ENCODE results near the gene DUSP8.

DUSP8 gene

DNA sequence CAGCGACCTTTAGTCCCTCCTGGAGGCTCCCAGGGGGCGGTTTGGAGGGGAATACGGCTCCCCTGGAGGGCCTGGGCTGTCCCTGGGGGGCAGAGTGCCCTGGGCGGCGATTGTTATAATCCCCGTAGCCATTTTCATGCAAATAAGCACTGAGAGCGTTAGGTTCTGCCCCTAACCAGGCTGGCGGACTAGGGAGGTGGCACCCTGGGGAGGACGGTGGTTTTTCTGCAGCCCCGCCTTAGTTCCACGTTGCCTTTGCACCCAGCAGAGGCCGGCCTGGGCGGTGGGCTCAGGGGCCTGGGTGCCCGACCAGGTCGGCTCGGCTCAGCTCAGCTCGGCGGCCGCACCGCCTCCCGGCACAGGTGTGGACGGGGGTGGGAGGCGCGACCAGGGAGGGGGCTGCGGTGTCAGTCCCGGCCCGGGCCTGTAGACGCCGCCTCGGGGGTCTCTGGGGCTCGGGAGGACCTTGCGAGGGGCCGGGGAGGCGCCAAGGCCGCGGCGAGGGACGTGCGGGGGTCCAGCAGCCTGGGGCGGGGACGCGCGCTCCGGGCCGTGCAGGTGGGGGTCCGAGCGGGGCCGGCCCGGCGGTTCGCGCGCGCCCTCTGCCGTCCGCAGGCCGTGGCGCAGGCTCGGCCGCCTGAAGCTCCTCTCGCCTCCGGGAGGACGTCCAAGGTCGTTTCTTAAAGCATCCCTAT lies 2.3 kb upstream of the DUSP8 start:
- Mint-ChIP-seq H3K4me1 (no peaks in the 10 kb centered on the region), H3K9me3 (peaks cover 15% of the 10 kb centered on the region), H3K36me3 (ENCODE audit: low read depth) (no peaks in the 10 kb centered on the region), H3K27me3 (ENCODE audit: low read depth, poor library complexity) (peaks cover 80% of the 10 kb centered on the region), H3K27ac (no peak overlapping the region), H3K4me3 (no peak overlapping the region)
- DNase-seq, result peak; percentile 80
- TF ChIP-seq, protein P1, sequence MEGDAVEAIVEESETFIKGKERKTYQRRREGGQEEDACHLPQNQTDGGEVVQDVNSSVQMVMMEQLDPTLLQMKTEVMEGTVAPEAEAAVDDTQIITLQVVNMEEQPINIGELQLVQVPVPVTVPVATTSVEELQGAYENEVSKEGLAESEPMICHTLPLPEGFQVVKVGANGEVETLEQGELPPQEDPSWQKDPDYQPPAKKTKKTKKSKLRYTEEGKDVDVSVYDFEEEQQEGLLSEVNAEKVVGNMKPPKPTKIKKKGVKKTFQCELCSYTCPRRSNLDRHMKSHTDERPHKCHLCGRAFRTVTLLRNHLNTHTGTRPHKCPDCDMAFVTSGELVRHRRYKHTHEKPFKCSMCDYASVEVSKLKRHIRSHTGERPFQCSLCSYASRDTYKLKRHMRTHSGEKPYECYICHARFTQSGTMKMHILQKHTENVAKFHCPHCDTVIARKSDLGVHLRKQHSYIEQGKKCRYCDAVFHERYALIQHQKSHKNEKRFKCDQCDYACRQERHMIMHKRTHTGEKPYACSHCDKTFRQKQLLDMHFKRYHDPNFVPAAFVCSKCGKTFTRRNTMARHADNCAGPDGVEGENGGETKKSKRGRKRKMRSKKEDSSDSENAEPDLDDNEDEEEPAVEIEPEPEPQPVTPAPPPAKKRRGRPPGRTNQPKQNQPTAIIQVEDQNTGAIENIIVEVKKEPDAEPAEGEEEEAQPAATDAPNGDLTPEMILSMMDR (IDR thresholded peaks at IDR 0.05), result peak; percentile 56

DNA sequence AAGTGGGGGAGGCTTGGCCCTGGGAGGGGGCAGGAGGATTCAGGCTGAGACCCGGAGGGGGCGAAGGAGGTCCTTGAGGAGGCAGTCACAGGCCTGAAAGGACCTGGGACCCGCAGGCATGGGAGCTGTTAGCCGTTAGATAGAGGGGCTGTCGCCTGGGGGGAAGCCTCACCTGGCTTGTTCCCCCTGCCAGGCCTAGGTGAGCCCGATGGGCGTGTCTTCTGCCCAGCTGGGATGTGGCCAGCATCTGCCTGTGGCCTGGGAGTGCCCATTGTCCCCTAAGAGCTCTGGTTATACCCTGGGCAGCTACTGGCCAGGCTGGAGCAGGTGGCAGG lies 1.8 kb upstream of the DUSP8 start:
- no peak for DNase-seq
- Mint-ChIP-seq H3K27me3 (ENCODE audit: low read depth, poor library complexity) (peaks cover 79% of the 10 kb centered on the region), H3K9me3 (peaks cover 10% of the 10 kb centered on the region)

DNA sequence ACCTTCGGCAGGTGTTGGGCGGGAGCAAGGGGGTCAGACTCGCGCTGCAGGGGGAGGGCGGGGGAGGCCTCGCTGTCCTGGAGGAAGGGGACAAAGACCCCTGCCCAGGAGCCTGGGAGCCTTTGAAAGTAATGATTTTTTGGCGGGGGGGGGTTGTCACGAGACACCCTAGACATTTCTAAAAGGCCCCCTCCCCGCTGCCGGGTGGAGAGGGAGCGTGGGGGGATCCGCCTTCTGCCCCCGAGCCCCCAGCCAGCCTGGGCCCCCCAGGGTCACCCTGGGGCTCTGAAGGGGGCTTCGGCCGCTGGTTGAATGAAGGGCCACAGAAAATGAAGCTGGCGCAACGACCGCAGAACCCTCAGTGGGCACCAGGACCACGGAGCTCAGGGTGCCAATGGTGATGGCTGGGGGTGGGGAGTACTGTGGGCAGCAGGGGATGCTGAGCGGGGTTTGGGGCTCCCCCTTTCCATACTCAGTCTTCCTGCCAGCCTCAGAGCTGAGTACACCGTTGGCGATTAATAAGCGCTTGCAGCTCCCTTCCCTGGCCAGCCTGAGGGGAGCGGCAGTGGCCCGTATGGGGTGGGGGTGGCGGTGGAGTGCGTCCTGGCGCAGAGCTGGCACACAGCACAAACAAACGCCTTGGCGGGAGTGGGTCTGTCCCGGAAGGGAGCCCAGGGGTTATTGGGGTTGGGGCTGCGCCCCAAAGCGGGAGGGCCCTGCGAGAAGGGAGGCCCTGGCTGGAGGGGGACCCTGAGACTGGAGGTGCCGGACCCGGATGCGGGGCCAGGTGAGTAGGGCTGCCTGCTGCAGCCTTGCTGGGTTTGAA lies 1.2 kb upstream of the DUSP8 start:
- Mint-ChIP-seq H3K4me1 (no peaks in the 10 kb centered on the region), H3K4me3 (peak overlapping the region; percentile 34), H3K27me3 (ENCODE audit: low read depth, poor library complexity) (peaks cover 78% of the 10 kb centered on the region), H3K36me3 (ENCODE audit: low read depth) (no peaks in the 10 kb centered on the region), H3K27ac (no peak overlapping the region), H3K9me3 (peaks cover 4% of the 10 kb centered on the region)
- DNase-seq, result no peak
- TF ChIP-seq, protein P1 (IDR thresholded peaks at IDR 0.05), result no peak

More for the DNA sequence above, 1.8 kb upstream of the DUSP8 start:
- TF ChIP-seq, protein P1 (IDR thresholded peaks at IDR 0.05), result no peak
- H3K4me3 Mint-ChIP-seq, result peak overlapping the region; percentile 34
- H3K36me3 Mint-ChIP-seq (ENCODE audit: low read depth), result no peaks in the 10 kb centered on the region
- no peaks in the 10 kb centered on the region for H3K4me1 Mint-ChIP-seq
- no peak overlapping the region for H3K27ac Mint-ChIP-seq

DNA sequence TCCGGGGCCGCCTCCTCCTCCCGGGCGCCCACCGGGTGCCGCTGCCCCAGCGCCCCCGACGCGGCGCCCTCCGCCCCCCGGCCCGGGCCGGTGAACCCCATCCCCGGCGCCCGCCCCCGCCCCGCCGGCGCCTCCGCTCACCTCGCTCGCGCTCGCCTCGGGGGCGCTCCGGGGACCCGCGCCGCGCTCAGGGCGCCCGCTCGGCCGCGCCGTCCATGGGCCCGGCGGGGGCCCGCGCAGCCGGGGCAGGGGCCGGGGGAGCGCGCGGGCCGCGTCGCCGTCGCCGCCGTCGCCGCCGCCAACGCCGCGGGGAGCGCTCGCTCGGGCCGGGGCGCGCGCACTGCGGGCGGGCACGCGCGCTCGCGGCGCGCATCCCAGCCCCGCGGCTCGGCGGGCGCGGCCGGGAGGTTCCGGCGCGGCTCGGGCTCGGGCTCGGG lies 293 bp downstream of the DUSP8 start:
- Mint-ChIP-seq H3K4me1 (no peaks in the 10 kb centered on the region), H3K4me3 (no peak overlapping the region), H3K9me3 (no peaks in the 10 kb centered on the region), H3K27me3 (ENCODE audit: low read depth, poor library complexity) (peaks cover 64% of the 10 kb centered on the region), H3K27ac (no peak overlapping the region), H3K36me3 (ENCODE audit: low read depth) (no peaks in the 10 kb centered on the region)
- DNase-seq, result no peak
- TF ChIP-seq, protein P1 (IDR thresholded peaks at IDR 0.05), result no peak

DNA sequence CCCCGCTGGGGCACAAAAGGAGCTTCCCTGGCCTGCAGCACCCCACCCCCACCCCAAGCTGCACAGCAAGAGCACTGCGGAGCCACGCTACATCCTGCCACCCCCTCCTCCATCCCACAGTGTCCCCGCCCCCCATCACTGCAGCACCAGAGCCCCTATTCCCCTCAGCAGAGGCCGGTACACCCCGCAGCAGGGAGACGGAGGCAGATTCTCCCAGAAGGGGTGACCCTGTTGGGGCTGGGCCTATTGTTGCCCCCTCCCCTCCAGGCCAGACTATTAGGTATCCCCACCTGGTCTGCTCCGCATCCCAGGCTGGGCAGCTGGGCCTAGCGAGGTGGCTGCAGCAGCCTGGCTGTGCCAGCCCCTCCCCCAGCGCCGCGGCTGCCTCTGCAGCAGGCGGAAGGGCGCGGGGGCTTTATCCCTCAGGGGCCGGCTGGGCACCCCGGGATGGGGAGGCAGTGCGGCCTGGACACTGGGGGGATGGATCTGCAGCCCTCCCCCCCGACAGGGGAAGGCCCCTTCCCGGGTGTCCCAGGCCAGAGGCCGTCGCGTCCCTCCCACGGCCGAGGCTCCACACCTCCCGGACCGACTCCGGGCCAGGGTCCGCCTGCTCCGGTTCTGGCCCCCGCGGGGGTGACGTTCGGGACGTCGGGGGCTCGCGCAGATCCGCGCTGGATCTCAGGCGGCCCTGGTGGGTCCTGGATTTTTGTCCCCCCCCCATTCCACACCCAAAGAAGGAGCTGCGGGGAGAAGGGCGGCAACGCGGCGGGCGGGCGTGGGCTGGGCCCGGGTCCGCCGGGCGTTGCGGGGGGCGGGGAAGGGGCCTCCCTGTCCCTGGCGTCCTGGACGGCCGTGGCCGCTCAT lies 943 bp downstream of the DUSP8 start:
- peak; percentile 46 for DNase-seq
- no peaks in the 10 kb centered on the region for H3K9me3 Mint-ChIP-seq
- H3K4me3 Mint-ChIP-seq, result peak overlapping the region; percentile 48
- H3K4me1 Mint-ChIP-seq, result no peaks in the 10 kb centered on the region
- TF ChIP-seq, protein P1 (IDR thresholded peaks at IDR 0.05), result no peak
- H3K27ac Mint-ChIP-seq, result no peak overlapping the region
- H3K36me3 Mint-ChIP-seq (ENCODE audit: low read depth), result no peaks in the 10 kb centered on the region
- peaks cover 61% of the 10 kb centered on the region for H3K27me3 Mint-ChIP-seq (ENCODE audit: low read depth, poor library complexity)

All from nephron progenitor cell (in vitro differentiated cells).